Measurements from ENCODE around the gene METTL13. TPM values are rescaled to one million over a fixed set of nuclear protein-coding genes. Genes with fewer than 3 reads are reported as not detected.

The METTL13 gene
- polyA plus RNA-seq: 14.9 and 15.8 TPM in 2 replicates

GRCh38 chr1:171781176-171781875 lies at the start of gene METTL13:
Gene METTL13 (plus strand): TSS chr1:171781660. CDS start chr1:171781968, 308 bp downstream.

GRCh38 chr1:171741872-171742576 lies 39.4 kb upstream of the METTL13 start, which contains the start of gene VAMP4:
Gene VAMP4 (minus strand): TSS chr1:171742065. CDS start chr1:171738414, 3,651 bp downstream.

GRCh38 chr1:171841050-171841910 lies 59.8 kb downstream of the METTL13 start, which contains the start of gene DNM3:
Gene DNM3 (plus strand): TSS chr1:171841498. CDS start chr1:171841657, 159 bp downstream.

Other genes starting within 250 kb of the METTL13 start
- not detected in 2 replicates for gene MYOCOS, start 159.4 kb upstream of the METTL13 start, polyA plus RNA-seq
- gene MYOC, start 129.0 kb upstream of the METTL13 start, polyA plus RNA-seq: not detected in 2 replicates
- gene VAMP4, start 39.6 kb upstream of the METTL13 start, polyA plus RNA-seq: 16.4 and 20.2 TPM in 2 replicates
- gene DNM3, start 59.8 kb downstream of the METTL13 start, polyA plus RNA-seq: 210 and 223 TPM in 2 replicates